Stimulated activated naive CD8-positive, alpha-beta T cell treated with anti-CD3 and anti-CD28 coated beads, Interleukin-15, Interleukin-2, amounts not matched to agents 100 ng/mL and 50 ng/mL, for 24 hours (primary cell): ENCODE measurements around the gene C10orf90.
"Not testable (repeated sequence)": the region's sequence is repeated elsewhere in the genome, so short reads cannot be mapped to it uniquely, and the experiment has no call there.

ENCODE experiments used
- H3K27ac Mint-ChIP-seq: one replicate; pipeline ENCODE4 v1.8.0; 2021; ENCODE audit warnings: mild to moderate bottlenecking, mixed read lengths
- H3K27me3 Mint-ChIP-seq: one replicate; pipeline ENCODE4 v1.8.0; 2021; ENCODE audit warnings: mixed read lengths
- H3K36me3 Mint-ChIP-seq: one replicate; pipeline ENCODE4 v1.8.0; 2021; ENCODE audit warnings: low read depth, mixed read lengths
- H3K4me1 Mint-ChIP-seq: one replicate; pipeline ENCODE4 v1.8.0; 2021; ENCODE audit warnings: low read depth, mixed read lengths
- H3K4me3 Mint-ChIP-seq: one replicate; pipeline ENCODE4 v1.8.0; 2021; ENCODE audit warnings: mild to moderate bottlenecking, mixed read lengths
- H3K9me3 Mint-ChIP-seq: one replicate; pipeline ENCODE4 v1.8.0; 2021; ENCODE audit warnings: mixed read lengths

C10orf90 gene

GRCh38 chr10:126565871-126566270 is 104.6 kb downstream of the C10orf90 start:
- Mint-ChIP-seq H3K36me3 (no peaks in the 10 kb centered on the region), H3K4me3 (no peak overlapping the region), H3K27ac (no peak overlapping the region), H3K4me1 (no peaks in the 10 kb centered on the region), H3K27me3 (no peaks in the 10 kb centered on the region), H3K9me3 (peaks cover 5% of the 10 kb centered on the region)

GRCh38 chr10:126565441-126565840 is 105.1 kb downstream of the C10orf90 start:
- Mint-ChIP-seq H3K9me3 (peaks cover 5% of the 10 kb centered on the region), H3K27me3 (no peaks in the 10 kb centered on the region), H3K36me3 (no peaks in the 10 kb centered on the region), H3K4me1 (no peaks in the 10 kb centered on the region), H3K4me3 (no peak overlapping the region), H3K27ac (no peak overlapping the region)

GRCh38 chr10:126564326-126564888 is 106.1 kb downstream of the C10orf90 start:
- no peaks in the 10 kb centered on the region for H3K27me3 Mint-ChIP-seq
- no peaks in the 10 kb centered on the region for H3K4me1 Mint-ChIP-seq
- H3K9me3 Mint-ChIP-seq, result peaks cover 5% of the 10 kb centered on the region

GRCh38 chr10:126563361-126563760 is 107.1 kb downstream of the C10orf90 start:
- H3K4me3 Mint-ChIP-seq, result no peak overlapping the region
- H3K9me3 Mint-ChIP-seq, result peaks cover 5% of the 10 kb centered on the region
- H3K4me1 Mint-ChIP-seq, result no peaks in the 10 kb centered on the region
- H3K36me3 Mint-ChIP-seq, result no peaks in the 10 kb centered on the region
- H3K27ac Mint-ChIP-seq, result no peak overlapping the region
- H3K27me3 Mint-ChIP-seq, result no peaks in the 10 kb centered on the region

More at GRCh38 chr10:126564326-126564888, 106.1 kb downstream of the C10orf90 start:
- Mint-ChIP-seq H3K27ac (no peak overlapping the region), H3K36me3 (no peaks in the 10 kb centered on the region), H3K4me3 (no peak overlapping the region)

GRCh38 chr10:126561921-126562680 is 108.4 kb downstream of the C10orf90 start:
- Mint-ChIP-seq H3K4me1 (no peaks in the 10 kb centered on the region), H3K4me3 (no peak overlapping the region), H3K36me3 (no peaks in the 10 kb centered on the region), H3K27ac (no peak overlapping the region), H3K9me3 (peaks cover 5% of the 10 kb centered on the region), H3K27me3 (no peaks in the 10 kb centered on the region)

GRCh38 chr10:126561294-126561920 is 109.1 kb downstream of the C10orf90 start:
- H3K27me3 Mint-ChIP-seq, result no peaks in the 10 kb centered on the region
- no peak overlapping the region for H3K4me3 Mint-ChIP-seq
- no peaks in the 10 kb centered on the region for H3K36me3 Mint-ChIP-seq
- H3K9me3 Mint-ChIP-seq, result peaks cover 5% of the 10 kb centered on the region
- H3K4me1 Mint-ChIP-seq, result no peaks in the 10 kb centered on the region
- H3K27ac Mint-ChIP-seq, result no peak overlapping the region

GRCh38 chr10:126558881-126559280 is 111.6 kb downstream of the C10orf90 start:
- Mint-ChIP-seq H3K27ac (no peak overlapping the region), H3K27me3 (no peaks in the 10 kb centered on the region), H3K9me3 (no peaks in the 10 kb centered on the region)

GRCh38 chr10:126551202-126551601 is 119.3 kb downstream of the C10orf90 start:
- Mint-ChIP-seq H3K27ac (no peak overlapping the region), H3K4me3 (no peak overlapping the region), H3K4me1 (no peaks in the 10 kb centered on the region), H3K36me3 (no peaks in the 10 kb centered on the region), H3K9me3 (no peaks in the 10 kb centered on the region), H3K27me3 (no peaks in the 10 kb centered on the region)

More at GRCh38 chr10:126558881-126559280, 111.6 kb downstream of the C10orf90 start:
- no peaks in the 10 kb centered on the region for H3K4me1 Mint-ChIP-seq
- H3K36me3 Mint-ChIP-seq, result no peaks in the 10 kb centered on the region
- H3K4me3 Mint-ChIP-seq, result no peak overlapping the region

GRCh38 chr10:126550586-126550985 is 119.9 kb downstream of the C10orf90 start:
- H3K4me3 Mint-ChIP-seq, H3K27me3 Mint-ChIP-seq, H3K9me3 Mint-ChIP-seq, H3K27ac Mint-ChIP-seq, H3K36me3 Mint-ChIP-seq, H3K4me1 Mint-ChIP-seq: not testable (repeated sequence)

- Mint-ChIP-seq H3K36me3 (no peaks in the 10 kb centered on the region), H3K4me1 (no peaks in the 10 kb centered on the region), H3K27ac (no peak overlapping the region), H3K9me3 (no peaks in the 10 kb centered on the region), H3K4me3 (no peak overlapping the region), H3K27me3 (no peaks in the 10 kb centered on the region)
Observed at GRCh38 chr10:126549344-126549743, 121.1 kb downstream of the C10orf90 start.

GRCh38 chr10:126544565-126544964 is 125.9 kb downstream of the C10orf90 start:
- Mint-ChIP-seq H3K4me3 (no peak overlapping the region), H3K36me3 (no peaks in the 10 kb centered on the region), H3K9me3 (no peaks in the 10 kb centered on the region), H3K4me1 (no peaks in the 10 kb centered on the region), H3K27me3 (no peaks in the 10 kb centered on the region), H3K27ac (no peak overlapping the region)

GRCh38 chr10:126538439-126539135 is 131.9 kb downstream of the C10orf90 start:
- Mint-ChIP-seq H3K27ac (no peak overlapping the region), H3K27me3 (no peaks in the 10 kb centered on the region), H3K4me3 (no peak overlapping the region), H3K4me1 (no peaks in the 10 kb centered on the region), H3K9me3 (no peaks in the 10 kb centered on the region), H3K36me3 (no peaks in the 10 kb centered on the region)

GRCh38 chr10:126536656-126537055 is 133.8 kb downstream of the C10orf90 start:
- Mint-ChIP-seq H3K4me3 (no peak overlapping the region), H3K36me3 (no peaks in the 10 kb centered on the region), H3K27ac (no peak overlapping the region), H3K27me3 (no peaks in the 10 kb centered on the region), H3K9me3 (no peaks in the 10 kb centered on the region), H3K4me1 (no peaks in the 10 kb centered on the region)

- no peak overlapping the region for H3K27ac Mint-ChIP-seq
- H3K36me3 Mint-ChIP-seq, result no peaks in the 10 kb centered on the region
- no peaks in the 10 kb centered on the region for H3K27me3 Mint-ChIP-seq
- H3K9me3 Mint-ChIP-seq, result no peaks in the 10 kb centered on the region
- H3K4me3 Mint-ChIP-seq, result no peak overlapping the region
- H3K4me1 Mint-ChIP-seq, result no peaks in the 10 kb centered on the region
Observed at GRCh38 chr10:126536148-126536547, 134.3 kb downstream of the C10orf90 start.

GRCh38 chr10:126533644-126534043 is 136.8 kb downstream of the C10orf90 start:
- Mint-ChIP-seq H3K4me1 (no peaks in the 10 kb centered on the region), H3K9me3 (no peaks in the 10 kb centered on the region), H3K27me3 (peaks cover 3% of the 10 kb centered on the region), H3K27ac (no peak overlapping the region), H3K4me3 (no peak overlapping the region), H3K36me3 (no peaks in the 10 kb centered on the region)
